DMS53 (cell line): ENCODE results near the gene HSBP1.
A peak's percentile ranks its signal among the peaks of the same experiment; 100 is the strongest.

Experiments used
- DNase-seq: peaks from one replicate; lab custom pipeline; 2025; lab: John Stamatoyannopoulos, UW

Gene HSBP1

GRCh38 chr16:83807710-83808572 lies at the start of gene HSBP1:
Gene HSBP1 (plus strand): TSS chr16:83807978. CDS start chr16:83808077, 99 bp downstream.
- peak; percentile 96 for DNase-seq

- no peak for DNase-seq
Observed at GRCh38 chr16:83762141-83762991, 45.4 kb upstream of the HSBP1 start.

- DNase-seq, result no peak
Observed at GRCh38 chr16:83762992-83763358, 44.8 kb upstream of the HSBP1 start.

- DNase-seq, result no peak
Observed at GRCh38 chr16:83768986-83769385, 38.8 kb upstream of the HSBP1 start.

- DNase-seq, result no peak
Observed at GRCh38 chr16:83769397-83770008, 38.3 kb upstream of the HSBP1 start.

- no peak for DNase-seq
Observed at GRCh38 chr16:83771306-83771942, 36.4 kb upstream of the HSBP1 start.

GRCh38 chr16:83772806-83773205 lies 35.0 kb upstream of the HSBP1 start:
- DNase-seq, result no peak

- no peak for DNase-seq
Observed at GRCh38 chr16:83774066-83774465, 33.7 kb upstream of the HSBP1 start.

GRCh38 chr16:83776944-83777343 lies 30.8 kb upstream of the HSBP1 start:
- DNase-seq, result no peak

GRCh38 chr16:83779886-83780285 lies 27.9 kb upstream of the HSBP1 start:
- DNase-seq, result no peak

GRCh38 chr16:83785455-83785854 lies 22.3 kb upstream of the HSBP1 start:
- DNase-seq, result no peak

GRCh38 chr16:83789642-83790401 lies 18.0 kb upstream of the HSBP1 start:
- no peak for DNase-seq

- DNase-seq, result no peak
Observed at GRCh38 chr16:83791916-83792315, 15.9 kb upstream of the HSBP1 start.

- no peak for DNase-seq
Observed at GRCh38 chr16:83792391-83792790, 15.4 kb upstream of the HSBP1 start.

GRCh38 chr16:83793179-83793578 lies 14.6 kb upstream of the HSBP1 start:
- peak; percentile 88 for DNase-seq

GRCh38 chr16:83794860-83795554 lies 12.8 kb upstream of the HSBP1 start:
- no peak for DNase-seq

GRCh38 chr16:83797013-83797412 lies 10.8 kb upstream of the HSBP1 start:
- DNase-seq, result peak; percentile 90

GRCh38 chr16:83799336-83799735 lies 8.4 kb upstream of the HSBP1 start:
- DNase-seq, result peak; percentile 12

- DNase-seq, result peak; percentile 16
Observed at GRCh38 chr16:83802135-83802534, 5.6 kb upstream of the HSBP1 start.

- no peak for DNase-seq
Observed at GRCh38 chr16:83802554-83803205, 5.1 kb upstream of the HSBP1 start.
